ENCODE data around the gene KCNQ1. TPM values are rescaled to one million over a fixed set of nuclear protein-coding genes. Genes with fewer than 3 reads are reported as not detected.

KCNQ1 gene
- total RNA-seq, 1 experiment from 2014 or later: 2.3 TPM

DNA sequence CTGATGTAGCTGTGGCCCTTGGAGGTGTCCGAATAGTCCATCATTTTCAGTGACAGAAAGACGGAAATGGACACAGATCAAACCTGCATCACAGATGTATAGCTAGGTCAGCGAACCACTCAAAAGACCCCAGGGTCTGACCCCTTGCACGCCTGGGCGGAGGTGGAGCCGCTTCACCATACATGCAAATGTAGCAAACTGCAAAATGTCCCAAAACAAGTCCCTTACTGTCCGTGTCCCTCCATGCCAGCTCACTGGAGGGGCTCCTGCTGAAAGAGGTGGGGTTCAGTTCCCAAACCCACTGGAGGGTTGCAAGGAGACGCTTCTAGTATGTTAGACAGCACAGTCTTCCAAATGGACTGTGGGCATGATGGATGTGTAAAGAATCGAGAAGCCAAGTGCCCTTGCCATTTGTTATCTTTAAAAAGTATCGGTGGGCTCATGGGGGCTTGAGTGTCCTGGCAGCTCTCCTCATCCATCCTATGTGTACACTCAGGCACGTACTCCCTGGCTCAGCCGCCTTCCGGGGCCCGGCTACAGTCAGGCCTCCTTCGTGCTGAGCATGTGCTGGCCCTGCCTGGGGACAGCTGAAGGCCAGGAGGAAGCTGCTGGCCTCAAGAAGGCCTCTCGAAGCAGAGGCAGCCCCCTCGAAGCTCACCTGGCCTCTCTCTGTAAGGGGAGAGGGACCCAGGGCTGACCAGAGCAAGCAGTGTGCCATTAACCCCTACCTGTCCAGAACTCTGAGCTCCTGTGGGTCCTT is 275.2 kb downstream of the KCNQ1 start:
- H3K56ac ChIP-seq (ENCODE audit: insufficient read length, low read depth, low read length): no peak overlapping the region
- peak overlapping the region in 1 of 2 experiments; percentile 55; a peak in 1 of 5 replicates for H3K4me3 Mint-ChIP-seq
- peaks cover 44 to 46% of the 10 kb centered on the region in 2 experiments for H3K4me1 Mint-ChIP-seq

More for the DNA sequence above, 275.2 kb downstream of the KCNQ1 start:
- H3K79me1 ChIP-seq (ENCODE audit: insufficient read depth, low read depth, low read length, poor library complexity, severe bottlenecking): no peaks in the 10 kb centered on the region
- DNase-seq: no peak
- H4K20me1 ChIP-seq (ENCODE audit: control insufficient read depth, insufficient read depth, insufficient read length): no peaks in the 10 kb centered on the region
- H3K4me2 ChIP-seq (ENCODE audit: insufficient read depth, insufficient read length, low read length): no peak overlapping the region
- WGBS (ENCODE audit: extremely low coverage, insufficient read length, low lambda C conversion rate): no CpG with 5 or more reads among the region's 17 CpGs
- H4K8ac ChIP-seq (replicated peaks; ENCODE audit: insufficient read length, low read depth, low read length): no peak overlapping the region
- H3K27ac ChIP-seq (ENCODE audit: insufficient read length, low read depth, low read length): no peak overlapping the region
- peaks cover 5% of the 10 kb centered on the region; the same call in 1 of the 2 replicates for H3K4me1 ChIP-seq (ENCODE audit: insufficient read depth, low read length)
- H2BK5ac ChIP-seq (ENCODE audit: insufficient read length, low read length): no peak overlapping the region
- H4K91ac ChIP-seq (ENCODE audit: insufficient read length, low read depth, low read length): no peak overlapping the region
- no peak overlapping the region for H2BK120ac ChIP-seq (ENCODE audit: low read depth, low read length, poor library complexity, severe bottlenecking)
- H3K27me3 ChIP-seq (ENCODE audit: insufficient read depth, low read length): peaks cover 17% of the 10 kb centered on the region; the same call in 1 of the 2 replicates
- no peaks in the 10 kb centered on the region for H3K23me2 ChIP-seq (ENCODE audit: insufficient read length, low read depth, low read length, poor library complexity, severe bottlenecking)
- no peak overlapping the region for H3K18ac ChIP-seq (ENCODE audit: insufficient read length, low read depth, low read length)
- no peak overlapping the region; the same call in 1 of the 2 replicates for H3K14ac ChIP-seq (ENCODE audit: insufficient read depth, low read length)
- no peak overlapping the region for H3K23ac ChIP-seq (ENCODE audit: insufficient read length, low read depth, low read length)
- H3K9me3 ChIP-seq (ENCODE audit: control insufficient read depth, low read depth, low read length): no peaks in the 10 kb centered on the region
- H3K4ac ChIP-seq (ENCODE audit: low read depth, low read length): no peak overlapping the region
- H3K79me2 ChIP-seq (ENCODE audit: insufficient read depth, low read length): no peaks in the 10 kb centered on the region
- Mint-ChIP-seq H3K36me3 (ENCODE audit: insufficient read depth in 1 of 3, low read depth in 3 of 3) (no peaks in the 10 kb centered on the region), H3K9me3 (no peaks in the 10 kb centered on the region; a peak in 1 of 5 replicates), H3K27me3 (ENCODE audit: low read depth) (peaks cover 100% of the 10 kb centered on the region), H3K27ac (no peak overlapping the region)
- H4K5ac ChIP-seq (ENCODE audit: insufficient read length, low read depth, low read length): no peak overlapping the region
- no peak overlapping the region for H2BK12ac ChIP-seq (ENCODE audit: insufficient read length, low read depth, low read length)
- no peak overlapping the region for H2BK15ac ChIP-seq (ENCODE audit: low read depth, low read length)
- no peak overlapping the region for H2BK20ac ChIP-seq (ENCODE audit: low read depth, low read length, poor library complexity, severe bottlenecking)
- no peak overlapping the region for H3K9ac ChIP-seq (ENCODE audit: extremely low read depth, insufficient read length, low read length)
- H3T11ph ChIP-seq (ENCODE audit: low read length): no peak overlapping the region
- no peak for TF ChIP-seq CTCF (conservative IDR thresholded peaks at IDR 0.05)
- H2AFZ ChIP-seq (ENCODE audit: low read length): no peak overlapping the region
- H2AK5ac ChIP-seq (ENCODE audit: insufficient read length, low read length): no peak overlapping the region

Data from H9 (cell line).